HG03457 (cell line): ENCODE results near the gene ASB7.

Experiments
- ATAC-seq: cut with Tn5 transposase; IDR thresholded peaks from one replicate; pipeline ENCODE4 v1.9.1; 2021; ENCODE audit warnings: moderate number of reproducible peaks; ENCODE audit not compliant: unreplicated experiment

ASB7 gene

DNA sequence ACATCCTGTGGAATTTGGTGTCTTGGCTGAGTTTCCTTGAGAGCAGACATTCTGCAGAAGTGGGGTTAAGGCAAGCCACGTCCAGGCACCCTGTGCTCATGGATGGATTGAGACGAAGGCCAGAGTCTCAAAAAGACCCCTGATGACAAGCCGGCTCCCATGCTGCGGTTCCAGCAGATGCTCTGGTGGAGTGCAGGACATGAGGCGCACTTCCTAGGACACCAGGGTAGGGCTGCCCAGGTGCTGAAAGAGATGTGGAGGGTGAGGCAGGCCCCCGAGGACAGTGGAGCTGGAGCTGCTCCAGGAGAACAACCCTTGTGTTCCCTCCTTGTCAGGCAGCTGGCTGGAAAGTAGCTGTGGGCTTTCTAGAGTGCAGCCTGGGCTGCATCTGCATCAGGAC lies 81.0 kb downstream of the ASB7 start:
- no peak for ATAC-seq

DNA sequence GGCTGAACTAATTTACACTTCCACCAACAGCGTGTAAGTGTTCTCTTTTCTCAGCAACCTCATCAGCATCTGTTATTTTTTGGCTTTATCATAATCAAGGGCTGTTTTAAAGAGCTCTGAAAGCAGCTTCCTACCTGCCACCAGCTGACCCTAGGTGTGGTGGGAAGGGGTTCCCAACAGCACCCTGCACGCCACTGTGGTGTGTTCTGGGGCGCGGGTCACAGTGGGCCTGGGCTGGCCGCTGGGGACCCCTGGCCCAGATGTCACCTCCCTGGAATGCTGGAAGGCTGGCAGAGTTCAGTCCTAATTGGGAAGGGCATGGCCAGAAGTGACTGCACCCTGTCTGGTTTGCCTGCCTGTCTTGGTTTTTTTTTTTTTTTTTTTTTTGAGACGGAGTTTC lies 82.2 kb downstream of the ASB7 start:
- ATAC-seq, result no peak

DNA sequence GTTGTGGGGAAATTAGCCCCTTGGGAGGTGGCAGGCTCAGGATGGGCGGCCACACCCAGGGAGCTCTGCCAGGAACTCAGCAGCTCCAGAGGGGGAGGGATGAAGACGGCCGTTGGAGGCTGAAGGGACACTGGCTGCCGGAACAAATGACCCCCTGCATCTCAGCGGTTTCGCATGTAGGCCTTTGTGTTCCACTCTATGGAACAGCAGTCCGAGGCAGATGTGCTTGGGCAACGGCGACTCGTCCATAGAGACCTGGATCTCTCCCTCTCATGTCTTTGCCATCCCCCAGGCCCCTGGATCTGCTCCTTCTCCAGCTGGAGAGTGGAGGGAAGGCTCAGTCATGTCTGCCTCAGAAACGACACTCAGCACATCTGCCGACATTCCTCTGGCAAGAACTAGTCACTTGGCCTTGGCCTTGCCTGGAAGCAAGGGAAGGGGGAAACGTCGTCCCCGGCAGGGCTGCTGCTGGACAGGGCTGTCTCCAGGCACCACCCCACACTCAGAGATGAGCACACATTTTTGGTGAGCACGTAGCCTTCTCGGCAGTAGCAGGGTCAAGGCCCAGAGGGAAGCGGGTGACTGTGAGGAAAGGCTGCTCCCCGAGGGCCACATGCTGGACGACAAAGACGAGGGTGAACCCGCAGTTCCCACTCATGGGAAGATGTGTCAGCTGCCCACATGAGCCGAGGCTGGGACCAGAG lies 83.8 kb downstream of the ASB7 start:
- no peak for ATAC-seq

DNA sequence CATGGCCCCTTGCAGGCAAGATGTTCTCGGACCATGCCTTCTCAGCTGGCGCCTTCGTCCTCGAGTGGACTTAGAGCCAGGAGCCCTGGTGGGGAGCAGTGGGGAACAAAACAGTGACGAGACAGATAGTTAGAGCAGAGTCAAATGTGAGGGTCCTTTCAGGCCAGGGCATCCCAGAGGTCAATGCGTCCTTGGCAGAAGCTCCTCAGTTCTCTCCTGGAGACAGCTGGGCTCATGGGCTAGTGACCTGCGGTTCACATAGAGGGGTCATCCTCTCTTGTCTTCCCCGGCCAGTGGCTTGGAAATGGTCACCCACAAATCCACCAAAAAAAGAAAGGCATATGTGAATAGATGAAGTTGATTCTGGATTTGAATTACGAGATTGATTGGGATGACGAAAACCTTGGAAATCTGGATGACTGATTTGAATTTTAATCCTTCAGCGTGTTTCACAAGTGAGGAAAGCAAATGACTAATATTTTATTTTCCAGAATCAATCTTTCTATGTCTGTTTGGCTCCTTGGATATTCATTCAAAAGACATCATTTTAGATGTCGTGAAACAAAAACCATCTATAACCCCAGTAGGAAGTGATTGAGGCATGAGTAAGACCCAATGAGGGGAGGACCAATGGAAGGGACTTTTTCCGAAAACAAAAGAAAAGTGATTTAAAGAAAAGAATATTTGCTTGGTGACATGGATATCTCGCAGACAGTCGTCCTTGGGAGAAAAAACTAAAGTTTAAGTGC lies 84.5 kb downstream of the ASB7 start:
- ATAC-seq, result no peak

DNA sequence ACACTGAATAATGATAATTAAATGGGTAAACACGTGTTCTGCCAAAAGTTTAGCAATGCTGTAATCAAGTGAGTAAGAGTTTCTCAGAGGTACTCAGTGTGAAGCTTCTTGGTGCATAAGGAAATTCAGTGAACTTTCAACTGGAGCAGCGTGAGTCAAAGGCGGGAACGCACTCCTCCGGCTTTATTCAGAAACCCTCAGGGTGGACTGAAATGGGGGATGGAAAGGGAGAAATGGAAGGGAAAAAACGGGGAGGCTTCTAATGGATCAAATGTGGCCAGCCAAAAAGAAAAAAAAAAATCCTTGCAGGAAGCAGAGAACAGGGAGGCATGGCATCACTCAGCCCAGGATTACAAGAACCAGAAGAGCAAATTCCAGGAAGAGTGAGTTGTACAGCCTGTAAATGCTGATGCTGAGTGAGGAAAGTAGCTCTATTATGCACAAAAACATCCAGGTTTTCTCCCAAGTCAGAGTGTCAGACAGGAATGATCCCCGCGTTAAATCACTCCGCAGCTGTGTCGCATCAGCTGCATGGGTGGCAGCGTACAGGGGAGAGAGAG lies 85.3 kb downstream of the ASB7 start:
- no peak for ATAC-seq

DNA sequence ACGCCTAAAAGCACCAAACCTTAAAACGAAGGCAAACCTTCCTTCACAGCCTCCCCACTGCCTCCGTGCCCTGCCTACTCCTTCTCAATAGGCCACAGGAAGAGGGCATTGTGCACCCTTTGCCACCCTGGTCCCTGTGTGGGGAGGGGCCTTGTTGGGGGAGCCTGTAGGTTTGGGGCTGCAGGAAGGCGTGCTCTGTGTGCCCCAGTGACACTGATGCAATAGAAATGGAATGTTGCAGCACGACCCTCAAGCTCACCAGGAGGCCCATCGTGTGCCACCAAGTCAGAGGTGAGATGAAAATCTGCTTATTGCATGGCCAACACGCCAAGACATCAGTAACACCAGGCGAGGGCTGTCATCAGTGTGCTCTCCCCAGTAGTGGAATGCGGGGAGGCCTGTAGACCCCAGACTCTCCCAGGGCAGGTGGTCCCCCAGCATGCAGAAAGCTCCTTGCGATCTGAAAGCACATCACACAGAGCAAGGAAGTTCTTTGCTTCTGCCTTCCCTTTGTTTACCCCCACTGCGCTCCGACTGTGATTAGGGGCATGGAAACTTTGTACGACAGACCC lies 86.2 kb downstream of the ASB7 start:
- no peak for ATAC-seq

DNA sequence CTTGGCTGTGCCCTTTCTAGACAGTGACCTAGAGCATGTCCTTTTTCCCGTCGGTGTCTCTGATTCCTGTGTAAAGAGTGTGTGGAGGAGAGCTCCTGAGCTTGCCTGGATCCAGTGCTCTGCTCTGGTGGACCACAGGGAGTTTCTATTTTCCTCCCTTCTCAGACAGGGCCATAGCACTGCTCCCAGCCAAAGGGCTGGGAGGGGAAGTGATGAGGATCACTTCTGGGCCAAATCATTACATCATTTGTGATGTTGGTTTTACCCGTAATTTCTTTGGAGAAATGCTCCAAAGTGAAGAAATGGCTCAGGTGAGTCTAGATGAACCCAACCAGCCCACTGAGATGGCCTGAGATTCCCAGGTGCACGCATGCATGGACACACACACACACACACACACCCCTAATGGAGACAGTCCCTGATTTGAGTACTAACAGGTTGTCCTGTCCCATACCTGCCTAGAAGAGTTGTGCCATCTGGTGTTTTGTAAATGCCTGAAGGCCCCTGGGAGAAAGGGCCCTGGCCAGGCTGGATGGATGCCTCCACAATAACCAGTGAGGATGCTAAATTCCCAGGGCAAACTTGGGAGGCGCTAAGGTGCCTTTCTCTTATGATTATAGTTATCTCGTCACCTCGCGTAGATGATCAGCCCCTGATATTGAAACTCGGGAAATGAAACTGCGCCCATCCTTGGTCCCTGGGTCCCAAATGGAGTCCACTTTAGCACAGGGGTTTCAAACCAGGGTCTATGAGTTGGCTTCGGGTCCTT lies 86.9 kb downstream of the ASB7 start:
- no peak for ATAC-seq

DNA sequence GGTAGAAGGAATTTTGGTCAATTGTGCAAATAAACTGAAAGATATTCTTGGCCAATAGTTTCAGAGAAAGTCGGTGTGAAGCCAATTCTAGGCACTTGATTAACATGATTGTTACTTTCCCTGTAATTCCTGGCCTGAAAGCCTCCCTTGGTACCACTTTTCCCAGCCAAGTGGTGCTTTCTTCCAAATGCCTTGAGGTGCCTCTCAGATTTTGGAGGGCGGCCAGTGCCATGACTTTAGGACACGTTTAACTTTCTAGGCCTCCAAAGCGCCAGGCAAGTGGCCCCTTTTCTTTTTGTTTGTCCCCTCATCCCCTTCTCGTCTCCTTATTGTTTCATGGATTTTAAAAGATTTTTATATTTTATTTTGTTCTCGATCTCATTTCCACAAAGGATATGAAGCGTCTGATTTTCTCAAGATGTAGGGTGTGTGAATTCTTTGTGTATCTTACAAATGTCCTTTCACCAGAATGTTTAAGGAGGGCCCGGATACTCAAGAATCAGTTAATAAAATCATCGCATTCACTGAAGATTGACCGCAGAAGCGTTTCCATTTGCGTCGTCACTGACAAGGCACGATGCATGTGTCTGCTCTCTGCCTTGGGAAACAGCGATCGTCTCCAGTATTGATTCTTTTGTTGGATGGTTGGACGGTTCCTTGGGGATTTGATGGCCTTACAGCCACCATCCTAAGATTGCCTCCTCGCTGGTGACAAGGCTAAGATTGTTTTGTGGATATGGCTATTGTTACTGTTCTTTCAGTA lies 87.8 kb downstream of the ASB7 start:
- ATAC-seq, result no peak

DNA sequence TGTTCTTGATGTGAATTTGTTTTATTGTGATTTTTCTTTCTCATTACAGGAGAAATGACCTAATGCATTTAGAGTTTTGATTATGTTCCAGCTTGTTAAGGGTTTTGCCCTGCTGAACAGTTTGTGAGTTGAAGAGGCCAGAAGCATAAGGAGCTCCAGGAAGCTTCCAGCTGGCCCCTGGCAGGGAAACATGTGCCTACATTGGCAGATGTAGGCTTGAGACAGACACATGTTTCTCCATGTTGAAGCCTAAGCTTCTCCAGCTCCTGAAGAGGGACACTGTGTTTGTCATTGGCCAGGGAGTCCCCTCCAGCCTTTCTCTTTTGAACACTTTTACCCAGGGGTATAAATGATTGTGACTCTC lies 88.4 kb downstream of the ASB7 start:
- no peak for ATAC-seq

DNA sequence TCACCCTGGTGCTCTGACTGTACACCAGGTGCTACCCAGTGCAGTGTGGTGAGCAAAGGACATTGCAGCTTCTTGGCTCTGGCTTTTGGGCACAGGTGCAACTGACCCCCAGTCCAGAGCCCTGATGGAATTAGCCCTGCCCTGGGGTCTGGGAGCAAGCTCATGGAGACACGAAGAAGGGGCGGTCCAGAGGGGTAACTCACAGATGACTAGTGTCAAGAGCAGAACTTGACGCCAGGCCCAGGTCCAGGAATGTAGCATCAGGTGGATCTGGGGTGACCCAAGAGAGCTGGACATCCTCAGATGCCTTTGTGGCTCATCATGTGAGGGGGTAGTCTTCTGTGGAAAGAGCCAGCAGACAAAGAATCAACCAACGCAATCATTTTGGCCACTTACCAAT lies 88.9 kb downstream of the ASB7 start:
- ATAC-seq, result no peak

DNA sequence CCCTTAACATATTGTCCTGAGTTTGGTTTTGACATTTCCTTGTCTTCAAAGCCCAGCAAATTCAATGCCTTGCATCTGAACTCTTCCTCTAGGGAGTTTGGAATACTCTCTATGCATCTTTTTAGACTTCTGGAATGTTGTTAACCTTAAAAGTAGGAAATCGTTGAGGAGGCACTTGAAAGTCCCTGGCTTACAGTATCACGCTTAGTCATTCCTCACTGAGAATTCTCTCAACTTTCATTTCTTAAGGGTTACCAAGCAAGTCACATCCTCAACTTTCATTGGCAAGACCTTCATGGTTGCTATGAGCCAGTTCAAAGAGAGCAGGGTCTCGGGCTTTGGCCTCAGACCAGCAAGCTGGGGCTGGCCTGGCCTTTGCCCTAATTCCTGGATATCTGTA lies 89.9 kb downstream of the ASB7 start:
- no peak for ATAC-seq

DNA sequence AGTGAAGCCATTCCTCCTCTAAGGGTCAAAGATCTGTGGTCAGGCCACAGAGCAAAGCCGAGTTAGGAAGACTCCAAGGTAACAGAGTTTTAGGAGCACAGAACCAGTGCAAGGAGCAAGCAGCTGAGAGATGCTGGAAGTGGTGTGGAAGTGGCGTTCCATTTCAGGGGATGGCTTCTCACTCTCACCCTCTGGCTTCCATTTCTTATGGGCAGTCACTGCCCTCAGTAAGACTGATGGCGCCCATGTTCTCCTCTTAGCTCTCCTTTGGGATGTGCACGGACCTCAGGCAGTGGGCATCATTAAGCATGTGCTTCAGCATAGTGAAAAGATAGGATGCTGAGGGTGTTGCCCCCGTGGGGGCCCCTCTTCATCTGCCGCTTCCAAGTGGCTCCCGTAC lies 90.3 kb downstream of the ASB7 start:
- no peak for ATAC-seq

DNA sequence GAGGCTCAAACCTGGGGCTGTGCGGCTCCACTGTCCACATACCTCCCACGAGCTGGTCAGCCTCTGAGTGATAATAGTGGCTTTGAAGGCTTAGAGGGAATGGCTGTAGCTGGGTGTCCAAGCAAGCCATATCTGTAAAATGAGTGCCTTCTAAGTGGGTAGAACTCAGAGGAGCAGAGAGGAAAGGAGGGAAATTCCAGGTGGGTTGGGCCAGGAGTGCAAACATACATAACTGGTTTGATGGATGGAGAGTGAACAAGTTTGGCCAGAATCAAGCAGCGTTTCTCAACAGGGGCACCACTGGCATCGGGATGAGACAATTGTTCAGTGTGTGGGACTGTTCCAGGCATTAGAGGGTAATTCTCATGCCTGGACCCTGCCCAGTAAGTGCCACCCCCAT lies 91.1 kb downstream of the ASB7 start:
- ATAC-seq, result no peak

DNA sequence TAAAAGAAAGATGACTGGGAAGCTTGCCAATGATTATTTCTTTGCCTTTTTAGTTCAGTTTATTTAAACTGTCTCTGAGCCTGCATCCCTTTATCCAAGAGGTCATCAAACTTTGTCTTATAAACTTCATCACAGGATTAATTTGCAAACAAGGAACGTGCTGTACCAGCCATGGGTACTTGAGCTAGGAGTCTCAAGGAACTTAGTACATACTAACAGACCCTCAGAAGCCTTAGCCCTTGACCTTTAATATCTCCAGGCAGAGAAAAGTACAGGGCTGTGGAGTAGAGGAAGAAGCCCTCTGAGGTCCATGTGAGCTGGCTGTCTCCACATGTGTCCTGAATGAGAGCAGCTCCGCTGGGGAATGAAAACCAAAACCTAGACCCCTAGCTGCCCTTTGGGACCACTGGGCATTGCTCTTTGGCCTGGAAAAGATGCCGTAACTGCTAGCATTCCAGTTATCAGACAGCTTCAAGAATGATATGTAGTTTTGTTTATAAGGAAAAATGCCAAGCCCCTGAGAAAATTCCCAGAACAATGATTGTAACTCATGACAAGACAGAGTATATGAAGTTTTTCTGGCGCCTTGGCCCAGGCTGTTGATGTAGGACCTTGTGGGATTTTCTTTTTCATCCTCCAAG lies 92.1 kb downstream of the ASB7 start:
- no peak for ATAC-seq

DNA sequence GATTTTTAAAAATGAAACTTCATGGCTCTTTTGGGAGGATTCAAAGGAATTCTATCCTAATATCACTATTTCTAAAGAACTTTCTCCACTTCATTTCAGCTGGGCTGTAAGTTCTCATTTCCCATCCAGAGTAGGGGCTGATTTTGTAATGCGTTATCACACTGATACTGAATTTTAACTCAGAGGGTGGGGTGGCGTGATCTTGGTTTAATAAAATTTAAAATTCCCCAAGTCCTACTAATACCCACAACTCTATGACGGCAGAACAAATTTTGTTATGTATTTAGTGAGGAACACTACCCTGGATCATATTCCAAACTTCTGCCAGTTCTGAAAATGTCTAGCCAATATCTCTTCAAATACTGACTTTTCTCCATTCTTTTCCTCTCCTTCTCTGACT lies 92.7 kb downstream of the ASB7 start:
- ATAC-seq, result no peak

DNA sequence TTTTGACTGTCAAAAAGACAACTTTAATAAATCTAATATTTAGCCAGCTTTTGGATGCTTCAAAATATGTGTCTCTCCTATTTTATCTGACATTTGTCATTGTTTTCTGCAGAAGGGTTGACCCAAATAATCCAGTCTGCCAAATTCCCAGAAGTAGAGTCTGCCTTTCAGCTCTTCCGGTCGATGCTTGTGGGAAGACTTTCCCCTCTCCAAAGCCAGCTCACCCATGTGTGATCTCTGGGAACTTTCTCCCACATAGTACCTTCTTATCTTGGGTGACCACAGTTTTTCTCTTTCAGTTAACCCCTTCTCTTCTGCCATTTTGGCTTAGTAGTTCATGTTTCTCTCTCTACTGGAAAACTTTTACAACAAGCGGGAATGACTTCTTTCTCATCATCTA lies 94.1 kb downstream of the ASB7 start:
- ATAC-seq, result no peak
